Endodermal cell (in vitro differentiated cells): ENCODE data around the gene UPF2. TPM values are rescaled to one million over a fixed set of nuclear protein-coding genes. Genes with fewer than 3 reads are reported as not detected.

Source experiments
- DNase-seq: peaks from one replicate; pipeline ENCODE4 v3.0.0-alpha.2; 2017
- H3K27ac ChIP-seq: 2 replicates; pipeline ENCODE4 v1.5.1; 2013; ENCODE audit warnings: mild to moderate bottlenecking, low read depth, low read length, moderate library complexity
- H3K27me3 ChIP-seq: 2 replicates; pipeline ENCODE4 v1.6.1; 2013; ENCODE audit warnings: mild to moderate bottlenecking, low read length, moderate library complexity; ENCODE audit not compliant: insufficient read depth, control insufficient read depth, poor library complexity, severe bottlenecking
- H3K36me3 ChIP-seq: 2 replicates; pipeline ENCODE4 v1.7.0; 2013; ENCODE audit warnings: mild to moderate bottlenecking, low read length, moderate library complexity; ENCODE audit not compliant: control insufficient read depth, insufficient read depth
- H3K4me1 ChIP-seq: one replicate; pipeline ENCODE4 v1.7.0; 2013; ENCODE audit warnings: low read length; ENCODE audit not compliant: control insufficient read depth, insufficient read depth
- H3K4me3 ChIP-seq: 2 replicates; pipeline ENCODE4 v1.5.1; 2013; ENCODE audit warnings: mild to moderate bottlenecking, low read length, moderate library complexity
- H3K9ac ChIP-seq: 2 replicates; pipeline ENCODE4 v1.6.1; 2013; ENCODE audit warnings: mild to moderate bottlenecking, low read length, moderate library complexity; ENCODE audit not compliant: poor library complexity, severe bottlenecking; ENCODE audit errors: extremely low read depth
- H3K9me3 ChIP-seq: 2 replicates; pipeline ENCODE4 v1.6.1; 2013; ENCODE audit warnings: mild to moderate bottlenecking, low read length, moderate library complexity; ENCODE audit not compliant: control insufficient read depth
- H3K27ac Mint-ChIP-seq: 2 replicates; pipeline ENCODE4 v1.8.0; 2020; ENCODE audit warnings: mixed read lengths
- H3K27me3 Mint-ChIP-seq: 2 replicates; pipeline ENCODE4 v1.8.0; 2021; ENCODE audit warnings: mild to moderate bottlenecking, mixed read lengths; ENCODE audit not compliant: insufficient read depth
- H3K36me3 Mint-ChIP-seq: 2 replicates; pipeline ENCODE4 v1.8.0; 2020; ENCODE audit warnings: low read depth, mixed read lengths
- H3K4me1 Mint-ChIP-seq: 2 replicates; pipeline ENCODE4 v1.8.0; 2020; ENCODE audit warnings: mixed read lengths
- H3K4me3 Mint-ChIP-seq: 2 replicates; pipeline ENCODE4 v1.8.0; 2020; ENCODE audit warnings: mild to moderate bottlenecking, moderate library complexity, mixed read lengths
- H3K9me3 Mint-ChIP-seq: 2 replicates; pipeline ENCODE4 v1.8.0; 2020; ENCODE audit warnings: mild to moderate bottlenecking, mixed read lengths
- CTCF ChIP-seq: fragments of 200-600 bp; sonication (generic); conservative IDR thresholded peaks from 2 replicates; pipeline ENCODE4 v1.5.0; 2021; ENCODE audit warnings: antibody characterized with exemption, mild to moderate bottlenecking
- WGBS, 2 experiments: methylation state at CpG; one replicate each; pipeline versions ENCODE4 v1.1.5 to v1.1.7; 2013; ENCODE audit warnings: missing lambda C conversion rate in 2 of 2, mixed read lengths in 1 of 2; ENCODE audit not compliant: insufficient coverage in 1 of 2, insufficient read length in 1 of 2; 5-methylcytosine and 5-hydroxymethylcytosine counted together
- total RNA-seq, 2 donors: library from RNA; stranded (reverse); fragmentation: NEBNext Ultra II Directional in 1 of 2; extraction: Animal tissue kit (Norgen Biotek cat#: 25700) in 1 of 2; gene quantifications; 2 replicates in 1 of 2; 3 replicates in 1 of 2; pipeline ENCODE4 v1.2.1, GENCODE V29; 2021

UPF2 gene
- total RNA-seq, 2 donors from 2014 or later: 16.8 to 23.4 TPM

GRCh38 chr10:11930312-11930978, 112.2 kb downstream of the UPF2 start:
- Mint-ChIP-seq H3K27me3 (no peaks in the 10 kb centered on the region), H3K9me3 (no peaks in the 10 kb centered on the region), H3K4me1 (peaks cover under 1% of the 10 kb centered on the region), H3K36me3 (peaks cover 69% of the 10 kb centered on the region), H3K4me3 (no peak overlapping the region), H3K27ac (no peak overlapping the region)
- no peak for DNase-seq
- Histone ChIP-seq H3K9ac (no peak overlapping the region), H3K9me3 (no peaks in the 10 kb centered on the region), H3K4me3 (no peak overlapping the region), H3K4me1 (no peaks in the 10 kb centered on the region), H3K27me3 (no peaks in the 10 kb centered on the region), H3K27ac (no peak overlapping the region), H3K36me3 (peaks cover 63% of the 10 kb centered on the region)
- WGBS, 2 experiments: 93 to 95% methylated on average over 6 to 8 of the region's 8 CpGs
- no peak for TF ChIP-seq CTCF

GRCh38 chr10:11927746-11928145, 114.9 kb downstream of the UPF2 start:
- no peak overlapping the region for H3K27ac Mint-ChIP-seq
- 83 to 97% methylated on average over 1 to 3 of the region's 3 CpGs for WGBS, 2 experiments

GRCh38 chr10:11921800-11922392, 120.7 kb downstream of the UPF2 start:
- H3K9me3 Mint-ChIP-seq: no peaks in the 10 kb centered on the region
- no peak overlapping the region for H3K27ac Mint-ChIP-seq
- no peak overlapping the region for H3K9ac ChIP-seq
- H3K4me3 Mint-ChIP-seq: no peak overlapping the region
- H3K4me1 Mint-ChIP-seq: no peaks in the 10 kb centered on the region
- H3K27ac ChIP-seq: no peak overlapping the region
- H3K4me3 ChIP-seq: no peak overlapping the region
- 90 to 93% methylated on average over 11 of the region's 11 CpGs for whole genome bisulfite sequencing, 2 experiments
- no peaks in the 10 kb centered on the region for H3K9me3 ChIP-seq
- H3K36me3 Mint-ChIP-seq: peaks cover 50% of the 10 kb centered on the region
- H3K27me3 Mint-ChIP-seq: no peaks in the 10 kb centered on the region
- no peak for TF ChIP-seq CTCF
- peaks cover 61% of the 10 kb centered on the region for H3K36me3 ChIP-seq
- H3K27me3 ChIP-seq: no peaks in the 10 kb centered on the region
- H3K4me1 ChIP-seq: no peaks in the 10 kb centered on the region
- no peak for DNase-seq

More at GRCh38 chr10:11927746-11928145, 114.9 kb downstream of the UPF2 start:
- Mint-ChIP-seq H3K36me3 (peaks cover 66% of the 10 kb centered on the region), H3K9me3 (no peaks in the 10 kb centered on the region), H3K27me3 (no peaks in the 10 kb centered on the region), H3K4me1 (no peaks in the 10 kb centered on the region), H3K4me3 (no peak overlapping the region)
- H3K4me3 ChIP-seq: no peak overlapping the region
- H3K9ac ChIP-seq: no peak overlapping the region
- H3K27me3 ChIP-seq: no peaks in the 10 kb centered on the region
- H3K9me3 ChIP-seq: no peaks in the 10 kb centered on the region
- H3K4me1 ChIP-seq: no peaks in the 10 kb centered on the region
- no peak overlapping the region for H3K27ac ChIP-seq
- no peak for DNase-seq
- peaks cover 65% of the 10 kb centered on the region for H3K36me3 ChIP-seq
- no peak for TF ChIP-seq CTCF
